Globus pallidus (tissue), 1 donor: ENCODE results near the gene ARHGDIA.
A peak's percentile ranks its signal among the peaks of the same experiment; 100 is the strongest.
"Not testable (repeated sequence)": the region's sequence is repeated elsewhere in the genome, so short reads cannot be mapped to it uniquely, and the experiment has no call there.

Experiments used
- DNase-seq: peaks from one replicate; pipeline ENCODE4 v3.0.0-alpha.2; 2015; ENCODE audit warnings: low spot score

The ARHGDIA gene

GRCh38 chr17:81843713-81844326 is 27.3 kb downstream of the ARHGDIA start:
- no peak for DNase-seq

DNA sequence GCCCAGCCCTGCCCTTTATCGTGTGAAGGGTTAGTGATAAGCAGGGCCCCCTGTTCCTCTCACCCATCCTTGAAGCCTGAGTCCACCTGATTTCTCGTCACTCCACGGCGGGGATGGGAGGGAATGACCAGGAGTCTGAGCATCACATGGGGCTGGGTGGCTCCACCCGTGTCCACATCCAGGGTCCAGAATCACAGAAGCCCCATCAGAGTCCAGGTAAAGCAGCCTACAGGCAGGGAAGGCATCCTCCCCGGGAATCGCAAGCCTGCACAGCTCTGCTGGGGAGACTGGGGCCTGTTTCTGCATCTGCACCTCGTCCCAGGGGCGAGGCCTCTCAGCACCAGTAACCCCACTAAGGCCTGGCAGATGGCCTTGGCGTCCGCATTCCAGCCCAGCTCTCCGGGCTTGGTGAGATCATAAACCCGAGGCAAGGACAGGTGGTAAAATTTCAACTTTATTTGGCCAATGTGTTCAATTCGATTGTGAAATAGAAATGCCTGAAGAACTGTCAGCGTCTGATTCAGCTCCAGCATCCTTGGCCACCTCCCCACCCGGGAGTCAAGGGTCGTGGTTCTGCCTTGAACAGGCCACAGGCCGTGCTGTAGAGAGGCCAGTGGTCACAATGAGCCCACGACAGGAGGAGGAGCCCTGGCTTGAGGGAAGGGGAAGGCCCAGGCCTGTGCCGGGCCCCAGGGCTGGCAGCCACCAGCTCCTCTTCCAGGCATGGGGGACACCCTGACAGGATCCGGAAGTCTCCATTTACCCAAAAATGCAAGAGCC is 28.2 kb downstream of the ARHGDIA start:
- no peak for DNase-seq

DNA sequence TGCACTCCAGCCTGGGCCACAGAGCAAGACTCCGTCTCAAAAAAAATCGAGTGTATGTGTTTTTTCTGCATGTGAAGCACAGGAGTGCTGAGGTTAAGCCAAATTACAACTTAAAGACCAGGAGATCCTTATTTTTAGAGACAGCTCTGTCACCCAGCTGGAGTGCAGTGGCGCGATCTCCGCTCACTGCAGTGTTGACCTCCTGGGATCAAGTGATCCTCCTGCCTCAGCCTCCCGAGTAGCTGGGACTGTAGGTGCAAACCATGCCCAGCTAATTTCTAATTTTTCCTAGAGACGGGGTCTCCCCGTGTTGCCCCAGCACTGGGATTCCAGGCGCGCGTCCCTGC is 28.8 kb downstream of the ARHGDIA start:
- no peak for DNase-seq

DNA sequence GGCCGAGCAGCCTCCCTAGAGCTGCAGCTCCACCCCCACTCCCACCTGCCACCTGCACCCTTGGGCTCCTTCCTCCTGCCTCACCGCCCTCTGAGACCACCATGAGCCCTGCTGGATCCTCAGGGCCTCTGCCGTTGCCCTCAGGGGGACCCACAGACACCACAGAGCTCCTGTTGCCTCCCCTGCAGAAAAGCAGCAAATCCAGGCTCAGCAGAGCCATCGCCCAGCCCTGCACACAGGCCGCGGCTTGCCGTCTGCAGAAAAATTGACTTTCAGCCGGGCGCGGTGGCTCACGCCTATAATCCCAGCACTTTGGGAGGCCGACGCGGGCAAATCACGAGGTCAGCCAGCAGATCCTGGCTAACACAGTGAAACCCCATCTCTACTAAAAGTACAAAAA is 29.3 kb downstream of the ARHGDIA start:
- no peak for DNase-seq

GRCh38 chr17:81840826-81841778 is 30.0 kb downstream of the ARHGDIA start:
- DNase-seq, result no peak

DNA sequence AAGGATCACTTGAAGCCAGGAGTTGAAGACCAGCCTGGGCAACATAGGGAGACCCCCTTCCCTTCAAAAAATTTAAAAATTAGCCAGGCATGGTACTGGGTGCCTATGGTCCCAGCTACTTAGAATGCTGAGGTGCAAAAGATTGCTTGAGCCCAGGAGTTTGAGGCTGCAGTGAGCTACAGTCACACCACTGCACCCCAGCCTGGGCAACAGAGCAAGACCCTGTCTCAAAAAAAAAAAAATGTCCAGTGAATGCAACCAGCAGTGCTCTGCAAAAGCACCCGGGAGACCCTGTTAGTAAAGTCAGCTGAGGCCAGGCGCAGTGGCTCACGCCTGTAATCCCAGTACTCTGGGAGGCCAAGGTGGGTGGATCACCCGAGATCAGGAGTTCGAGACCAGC is 31.1 kb downstream of the ARHGDIA start:
- DNase-seq, result not testable (repeated sequence)

DNA sequence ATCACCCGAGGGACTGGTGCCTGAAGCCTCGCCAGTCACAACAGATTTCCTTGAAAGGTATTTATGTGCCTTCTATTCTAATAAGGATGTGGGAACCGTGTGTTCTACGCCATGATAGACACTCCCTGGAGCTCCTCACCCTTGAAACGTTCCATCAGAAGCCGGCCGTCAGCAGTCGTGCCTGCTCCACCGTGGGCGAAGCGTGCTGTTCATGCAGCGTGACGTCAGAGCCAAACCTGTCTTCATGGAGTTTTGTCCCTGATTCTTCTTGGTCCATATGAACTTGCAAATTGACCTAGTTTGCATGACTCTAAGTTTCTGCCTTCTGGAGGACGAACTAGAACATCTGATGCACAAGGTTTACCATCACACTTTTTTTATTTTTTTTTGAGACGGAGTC is 31.8 kb downstream of the ARHGDIA start:
- DNase-seq, result no peak

- DNase-seq, result no peak
Measured at GRCh38 chr17:81838753-81839255, 32.3 kb downstream of the ARHGDIA start.

GRCh38 chr17:81837641-81838040 is 33.5 kb downstream of the ARHGDIA start:
- no peak for DNase-seq

GRCh38 chr17:81834831-81835267 is 36.3 kb downstream of the ARHGDIA start, which contains the start of gene PPP1R27:
TSS of gene PPP1R27 (minus strand) at chr17:81835050. CDS start at chr17:81834953, 97 bp downstream.
- DNase-seq, result no peak

DNA sequence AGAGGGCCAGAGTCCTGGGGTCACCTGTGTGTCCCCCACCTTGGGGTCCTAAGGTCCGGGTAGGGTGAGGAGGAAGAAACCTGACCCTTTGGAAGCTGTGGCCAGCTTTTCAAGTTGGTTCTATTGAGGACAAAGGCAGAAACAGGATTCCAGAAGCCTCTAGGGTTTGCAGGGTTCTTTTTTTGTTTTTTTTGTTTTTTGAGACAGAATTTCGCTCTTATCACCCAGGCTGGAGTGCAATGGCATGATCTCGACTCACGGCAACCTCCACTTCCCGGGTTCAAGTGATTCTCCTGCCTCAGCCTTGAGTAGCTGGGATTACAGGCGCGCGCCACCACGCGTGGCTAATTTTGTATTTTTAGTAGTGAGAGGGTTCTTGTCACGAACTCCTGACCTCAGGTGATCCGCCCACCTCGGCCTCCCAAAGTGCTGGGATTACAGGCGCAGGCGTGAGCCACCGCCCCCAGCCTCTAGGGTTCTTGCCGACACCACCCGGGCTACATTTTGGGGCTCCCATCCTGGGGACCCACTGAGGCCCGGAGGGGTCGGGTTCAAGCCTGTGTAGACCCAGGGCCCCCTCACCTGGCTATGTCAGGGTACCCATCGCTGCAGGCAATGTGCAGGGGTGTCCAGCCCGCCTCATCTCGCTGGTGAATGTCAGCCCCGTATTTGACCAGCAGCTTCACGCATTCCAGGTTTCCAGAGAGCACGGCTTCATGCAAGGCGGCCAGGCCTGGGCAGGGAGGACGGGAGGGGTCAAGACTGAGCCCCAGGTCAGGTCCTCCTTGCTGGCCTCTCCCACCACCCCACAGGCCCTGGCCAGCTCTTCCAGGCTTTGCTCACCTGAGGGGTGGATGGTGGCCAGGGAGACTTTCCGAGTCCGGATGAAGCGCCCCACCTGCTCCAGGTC is 37.0 kb downstream of the ARHGDIA start:
- DNase-seq, result no peak

- peak; percentile 86 for DNase-seq
Measured at GRCh38 chr17:81833160-81833920, 37.8 kb downstream of the ARHGDIA start, which contains the start of gene MCRIP1. TSS of gene MCRIP1 (minus strand) at chr17:81833291. CDS start at chr17:81824506, 8,785 bp downstream.

DNA sequence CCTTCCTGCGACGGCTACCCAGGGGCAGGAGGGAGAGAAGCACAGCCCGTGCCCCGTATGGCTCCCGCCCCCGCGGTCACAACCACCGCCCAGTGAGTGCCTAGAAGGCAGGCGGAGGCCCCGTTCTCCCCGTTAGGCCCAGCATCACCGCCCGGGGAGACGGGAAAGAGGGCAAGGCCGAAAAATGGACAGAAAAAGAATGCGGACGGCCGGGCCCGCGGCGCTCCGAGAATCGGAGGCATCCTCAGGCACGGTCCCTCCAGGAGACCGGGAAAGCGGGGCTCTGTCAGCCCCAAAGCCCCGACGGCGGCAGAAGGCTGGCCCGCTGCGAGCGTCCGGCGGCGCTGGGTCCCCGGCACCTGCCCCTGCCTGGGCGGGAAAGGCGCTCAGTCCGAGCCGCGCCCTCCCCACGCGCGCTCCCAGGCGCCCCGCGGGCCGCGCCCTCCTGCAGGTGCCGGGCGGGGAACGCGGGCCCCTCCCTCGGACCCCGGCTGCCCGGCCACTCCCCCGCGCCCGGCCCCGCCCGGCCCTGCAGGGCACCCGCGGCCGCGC is 38.5 kb downstream of the ARHGDIA start:
- no peak for DNase-seq

DNA sequence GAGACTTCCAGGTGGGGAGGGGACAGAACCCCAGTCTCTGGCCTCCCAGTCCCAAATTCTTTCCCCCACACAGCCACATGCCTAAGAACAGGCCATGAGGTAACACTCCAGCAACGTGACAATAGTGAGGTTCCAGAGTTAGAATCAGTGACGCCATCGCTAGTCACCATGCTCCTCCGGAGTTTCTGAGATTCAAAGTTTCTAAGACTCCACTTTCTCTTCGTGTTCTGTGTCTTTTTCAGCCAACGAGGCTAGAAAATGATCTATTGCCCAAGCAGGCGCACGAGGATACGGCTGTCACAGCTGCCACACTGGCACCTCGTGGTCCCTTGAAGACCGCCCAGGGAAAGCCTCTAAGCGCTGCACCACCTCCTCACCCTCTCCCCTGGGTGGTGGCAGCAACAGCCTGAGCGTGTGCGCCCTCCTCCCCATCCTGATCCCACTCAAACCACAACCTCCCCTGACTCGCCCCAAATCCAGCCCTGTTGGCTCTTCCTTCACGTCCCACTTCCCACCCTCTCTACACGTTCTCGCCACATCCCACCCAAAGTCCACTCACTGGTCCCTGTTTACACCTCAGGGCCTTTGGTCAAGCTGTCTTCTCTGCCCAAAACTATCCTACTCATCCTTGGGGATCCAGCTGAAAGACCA is 39.1 kb downstream of the ARHGDIA start:
- DNase-seq, result no peak

GRCh38 chr17:81831563-81831956 is 39.6 kb downstream of the ARHGDIA start:
- no peak for DNase-seq

DNA sequence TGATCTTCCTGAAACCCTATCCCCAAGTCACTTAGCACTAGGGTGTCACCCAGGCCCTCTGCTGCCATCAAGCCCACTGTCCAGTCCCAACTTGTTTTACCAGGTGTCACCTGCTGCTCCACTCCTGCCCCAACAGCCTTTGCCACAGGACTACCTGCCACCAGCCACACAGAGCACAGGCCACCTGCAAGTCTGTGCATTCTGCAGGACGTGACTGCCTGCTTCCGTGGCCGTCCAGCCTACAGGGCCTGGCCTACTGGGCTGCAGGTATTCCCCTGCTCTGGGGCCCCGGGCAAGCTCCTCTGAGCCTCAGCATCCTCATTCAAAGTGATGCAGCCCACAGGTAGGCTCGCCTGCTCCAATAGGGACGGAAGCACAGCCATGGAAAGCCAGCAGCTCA is 41.3 kb downstream of the ARHGDIA start:
- no peak for DNase-seq

GRCh38 chr17:81828656-81829055 is 42.5 kb downstream of the ARHGDIA start:
- no peak for DNase-seq

DNA sequence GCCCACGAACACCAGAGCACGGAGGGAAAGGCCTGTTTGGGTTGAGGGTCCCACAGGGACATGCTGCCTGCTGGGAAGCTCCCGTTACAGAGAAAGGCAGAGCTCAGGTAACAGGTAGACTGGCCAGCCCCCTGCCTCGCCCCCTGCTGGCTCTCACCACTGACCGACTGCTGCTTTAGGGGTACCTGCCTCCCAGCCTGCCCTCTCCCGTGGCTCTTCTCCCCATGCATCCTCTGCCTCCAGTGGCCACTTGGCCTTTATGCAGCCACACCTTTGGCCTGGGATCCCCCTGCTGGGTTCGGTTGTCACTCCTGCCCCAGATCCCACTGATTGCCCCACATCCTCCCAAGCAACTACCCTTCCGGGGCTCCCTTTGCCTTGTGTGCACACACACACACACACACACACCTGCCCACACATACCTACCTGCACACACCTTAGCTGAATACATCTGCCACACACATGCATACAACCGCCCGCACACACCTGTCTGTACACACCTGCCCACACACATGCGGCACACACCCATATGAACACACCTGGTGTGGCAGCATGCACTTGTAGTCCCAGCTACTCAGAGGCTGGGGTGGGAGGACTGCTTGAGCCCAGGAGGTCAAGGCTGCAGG is 45.2 kb downstream of the ARHGDIA start:
- DNase-seq, result no peak

DNA sequence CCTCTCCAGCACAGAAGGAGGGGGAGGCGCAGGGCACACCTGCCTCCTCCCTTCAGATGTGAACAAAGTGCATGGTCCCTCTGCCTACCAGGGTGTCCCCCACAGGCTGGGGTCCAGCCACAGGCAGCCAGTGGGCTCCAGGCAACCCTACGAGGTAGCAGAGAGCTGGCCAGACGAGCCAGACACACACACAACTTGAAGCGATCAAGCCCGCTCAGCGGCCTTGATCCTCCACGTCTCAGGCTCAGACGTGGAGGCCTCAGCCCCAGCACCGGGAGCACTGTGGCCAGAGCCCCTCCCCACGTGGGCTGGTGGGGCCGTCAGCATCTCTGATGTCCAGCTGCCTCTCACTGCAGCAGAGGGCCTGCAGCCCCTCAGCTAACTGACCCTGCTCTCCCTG is 46.5 kb downstream of the ARHGDIA start:
- DNase-seq, result no peak
